DMS 273 treated with DMSO at 0.1 percent for 48 hours (cell line): ENCODE measurements around the gene H2BK1.

Source experiments
- DNase-seq: peaks from one replicate; lab custom pipeline; 2025; lab: John Stamatoyannopoulos, UW

Gene H2BK1

DNA sequence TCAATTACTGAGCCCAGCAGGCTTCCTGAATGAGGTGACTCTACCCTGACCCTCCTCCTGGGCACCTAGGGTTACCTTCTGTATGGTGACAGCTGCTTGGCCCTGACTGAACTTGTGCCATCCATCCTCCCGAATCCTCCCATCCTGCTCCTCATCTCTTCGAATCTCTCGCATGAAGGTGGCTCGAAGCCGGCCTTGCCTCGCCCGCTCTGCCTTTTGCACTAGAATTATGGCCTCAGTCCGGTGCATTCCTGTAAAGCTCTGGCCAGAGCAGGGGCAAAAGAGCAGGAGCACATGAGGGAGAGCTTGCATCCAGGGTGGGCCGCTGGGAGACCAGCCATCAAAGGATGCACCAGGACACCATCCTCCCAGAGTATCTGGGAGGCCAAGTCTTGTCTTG is 7.5 kb downstream of the H2BK1 start:
- DNase-seq: no peak

DNA sequence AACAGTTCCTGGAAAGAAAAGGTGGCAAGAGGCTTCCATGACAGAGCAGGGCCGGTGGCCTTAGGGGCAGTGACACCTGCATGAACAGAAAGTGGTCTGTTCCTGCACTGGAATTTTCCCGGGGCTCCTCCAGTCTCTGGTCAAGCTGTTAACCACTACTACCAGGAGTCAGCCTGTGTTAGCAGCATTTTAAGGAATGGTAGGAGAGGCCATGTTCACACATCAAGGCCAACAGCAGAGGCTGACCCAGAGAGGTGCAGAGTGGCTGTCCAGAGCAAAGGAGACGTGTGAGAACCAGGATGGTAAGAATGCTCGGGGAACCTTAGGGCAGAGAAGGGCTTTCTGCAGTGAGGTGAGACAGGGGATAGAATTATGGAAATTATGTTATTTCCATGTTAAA is 8.5 kb downstream of the H2BK1 start:
- no peak for DNase-seq

DNA sequence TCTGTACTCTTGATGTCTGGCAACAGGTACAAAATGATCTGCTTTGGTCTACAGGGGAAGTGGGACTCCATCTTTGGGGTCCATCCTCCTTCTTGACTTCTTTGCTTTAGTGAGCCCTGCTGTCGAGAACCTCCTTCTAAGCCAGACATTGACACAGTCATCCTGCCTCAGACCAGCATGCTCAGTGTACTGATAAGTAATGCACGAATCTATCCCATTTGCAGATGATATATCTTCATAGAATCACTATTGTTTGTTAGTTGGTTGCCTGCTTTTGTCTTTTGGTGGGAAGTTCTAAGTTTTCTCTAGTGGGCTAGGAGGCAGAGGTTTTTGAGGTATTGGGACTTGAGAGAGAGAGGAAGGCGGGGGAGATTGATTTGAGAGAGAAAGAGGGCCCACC is 8.9 kb downstream of the H2BK1 start:
- no peak for DNase-seq

DNA sequence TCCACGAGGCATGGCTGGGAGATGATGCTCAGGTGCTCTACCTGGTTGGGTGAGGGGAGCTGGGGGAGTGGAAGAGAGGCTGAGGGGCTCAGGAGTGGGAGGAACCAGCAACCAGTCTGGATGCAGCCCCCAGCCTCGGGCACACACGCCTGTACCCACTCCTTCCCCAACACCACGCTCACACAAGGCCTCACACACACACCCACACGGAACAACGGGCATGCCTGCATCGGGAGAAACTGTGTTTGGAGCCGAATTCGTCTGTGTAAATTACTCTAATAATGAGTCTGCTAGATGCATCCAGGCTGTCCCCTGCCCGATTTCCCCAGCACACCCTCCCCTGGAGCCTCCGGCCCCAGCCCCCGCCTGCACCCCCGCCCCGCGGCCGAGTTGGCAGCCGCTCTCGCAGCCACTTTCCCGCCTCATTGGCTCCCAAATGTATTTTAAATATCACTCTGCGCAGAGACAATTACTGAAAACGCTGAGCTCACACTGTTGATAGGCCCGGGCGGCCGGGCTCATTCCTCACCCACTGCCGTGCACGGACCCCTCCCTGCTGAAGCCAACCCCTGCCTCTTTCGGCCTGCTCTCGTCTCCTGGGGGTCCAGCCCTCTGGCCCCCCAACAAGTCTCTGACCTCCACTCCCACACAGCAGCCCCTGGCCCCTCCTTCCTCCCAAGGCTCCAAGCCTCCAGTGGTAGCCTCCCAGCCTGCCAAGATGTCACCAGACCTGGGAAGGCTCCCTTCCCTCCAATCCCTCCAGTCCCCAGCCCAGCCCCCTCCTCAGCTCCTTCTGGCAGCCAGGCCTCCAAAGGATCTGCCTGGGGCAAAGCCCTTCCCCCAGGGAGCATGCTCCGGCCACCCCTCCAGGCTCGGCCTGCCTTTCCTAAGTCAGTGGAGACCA is 11.1 kb downstream of the H2BK1 start:
- DNase-seq: no peak

DNA sequence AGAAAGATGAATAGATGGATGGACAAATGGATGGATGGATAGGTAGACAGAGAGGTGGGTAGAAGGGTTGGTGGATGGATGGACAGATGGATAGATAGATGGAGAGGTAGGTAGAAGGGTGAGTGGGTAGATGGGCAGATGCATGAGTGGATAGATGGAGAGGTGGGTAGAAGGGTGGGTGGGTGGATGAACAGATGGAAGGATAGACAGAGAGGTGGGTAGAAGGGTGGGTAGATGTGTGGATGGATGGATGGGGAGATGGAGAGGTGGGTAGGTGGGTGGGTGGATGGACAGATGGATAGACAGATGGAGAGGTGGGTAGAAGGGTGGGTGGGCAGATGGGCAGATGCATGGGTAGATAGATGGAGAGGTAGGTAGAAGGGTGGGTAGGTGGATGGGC is 12.4 kb downstream of the H2BK1 start:
- no peak for DNase-seq

DNA sequence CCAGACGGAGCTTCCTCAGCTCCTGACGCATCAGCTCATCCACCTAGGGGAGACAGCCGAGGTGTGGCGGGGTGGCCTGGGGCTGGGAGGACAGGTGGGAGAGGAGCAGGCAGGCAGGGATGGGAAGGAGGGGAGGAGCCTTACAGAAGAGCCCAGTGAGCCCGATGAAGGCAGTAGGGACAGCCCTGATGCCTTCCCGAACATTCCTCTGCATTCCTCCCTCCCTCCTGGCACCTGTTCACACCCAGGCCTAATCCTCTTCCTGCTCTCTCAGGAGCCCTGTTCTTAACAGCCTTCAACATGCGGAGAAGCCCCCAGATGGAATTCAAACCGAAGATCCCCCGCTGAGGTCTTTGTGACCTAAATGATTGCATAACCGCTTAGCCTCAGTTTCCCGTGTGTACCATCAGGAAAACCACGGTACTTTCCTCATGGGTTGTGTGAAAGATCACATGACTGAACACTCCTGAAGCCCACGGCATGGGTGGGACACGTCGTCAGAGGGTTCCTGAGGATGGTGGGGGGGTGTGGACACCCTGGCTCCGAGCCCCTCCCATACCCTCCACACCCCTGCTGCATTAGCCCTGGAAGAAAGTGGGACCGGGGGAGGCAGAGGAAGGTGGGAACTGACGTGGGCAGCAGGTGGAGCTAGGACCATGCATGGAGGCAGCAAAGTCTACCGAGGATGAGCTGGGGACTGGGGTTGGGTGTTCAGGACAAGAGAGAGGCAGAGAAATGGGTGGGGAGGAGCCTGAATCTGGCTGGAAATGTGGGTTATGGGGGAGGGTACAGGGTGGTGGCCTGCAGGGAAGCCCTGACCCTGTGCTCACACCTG is 14.5 kb downstream of the H2BK1 start:
- DNase-seq: no peak

DNA sequence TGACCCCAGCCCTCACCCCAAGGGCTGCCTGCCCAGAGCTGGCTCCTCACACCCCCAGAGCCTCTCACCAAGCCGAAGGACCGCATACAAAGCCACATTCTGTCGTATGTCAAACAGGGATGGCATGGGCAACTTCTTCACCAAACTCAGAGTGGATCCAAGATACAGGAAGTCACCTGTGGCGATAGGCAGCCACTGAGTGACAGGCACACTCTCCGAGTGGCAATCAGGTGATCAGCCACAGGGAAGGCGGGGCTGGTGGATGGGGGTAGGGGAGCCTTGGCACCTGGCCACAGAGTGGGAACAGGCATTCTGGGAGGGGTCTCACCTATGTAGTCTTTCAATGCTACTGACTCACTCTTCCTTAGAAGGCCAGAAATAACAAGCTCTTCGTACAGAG is 16.1 kb downstream of the H2BK1 start:
- DNase-seq: no peak

DNA sequence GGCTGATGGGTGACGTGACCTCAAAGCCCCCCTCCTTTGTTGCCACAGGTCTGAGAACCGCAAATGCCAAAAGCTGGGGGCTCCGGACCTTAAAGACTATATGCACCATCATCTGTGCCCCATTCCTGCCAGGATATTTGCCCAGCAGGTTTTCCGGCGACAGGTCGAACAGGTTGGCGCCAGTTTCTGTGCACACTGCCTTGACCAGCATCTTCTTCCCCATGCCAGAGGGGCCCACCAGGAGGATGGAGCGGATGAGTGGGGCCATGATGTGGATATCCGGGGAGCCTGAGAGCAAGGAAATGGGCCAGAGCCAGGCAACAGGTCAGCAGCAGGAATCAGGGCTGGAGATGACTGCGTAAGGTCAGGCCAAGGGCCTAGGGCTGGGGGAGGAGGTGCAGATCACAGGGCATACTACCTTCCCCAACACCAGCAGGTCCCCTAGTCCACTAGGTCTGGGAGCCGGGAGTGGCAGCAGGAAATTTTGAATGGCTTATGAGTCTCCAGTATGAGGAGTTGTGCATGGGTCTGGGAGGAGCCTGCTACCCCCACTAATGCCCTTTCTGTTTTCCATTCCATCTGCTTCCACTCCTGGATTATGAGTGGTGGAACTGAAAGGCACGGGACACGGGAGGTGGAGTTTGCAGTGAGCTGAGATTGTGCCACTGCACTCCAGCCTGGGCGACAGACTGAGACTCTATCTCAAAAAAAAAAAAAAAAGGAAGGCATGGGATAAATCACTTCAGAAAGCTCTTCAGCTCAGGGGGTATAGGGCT is 16.9 kb downstream of the H2BK1 start:
- DNase-seq: no peak

DNA sequence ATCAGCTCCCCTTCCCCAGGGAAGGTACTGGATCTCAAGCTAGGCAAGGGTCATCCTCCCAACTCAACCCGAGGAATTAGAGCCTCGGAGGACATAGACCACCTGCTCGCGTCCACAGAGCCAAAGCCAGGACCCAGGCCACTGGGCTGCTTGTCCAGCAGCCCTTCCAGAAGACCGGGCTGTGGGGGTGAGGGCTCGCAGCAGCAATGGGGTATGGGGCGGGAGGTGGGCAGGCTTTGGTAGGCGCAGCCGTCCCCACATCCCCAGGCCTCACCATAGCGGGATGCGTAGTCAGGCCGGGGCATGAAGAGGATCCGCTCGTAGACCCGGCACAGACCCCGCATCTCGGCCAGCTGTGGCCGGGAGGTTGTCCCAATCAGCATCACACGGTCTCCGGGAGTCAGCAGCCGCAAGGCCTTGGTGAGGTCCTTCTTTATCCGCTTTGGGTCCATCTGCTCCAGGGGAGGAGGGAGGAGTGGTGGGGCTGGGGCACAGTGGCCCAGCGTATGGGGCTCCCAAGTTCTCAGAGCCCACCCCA is 18.2 kb downstream of the H2BK1 start:
- DNase-seq: no peak

DNA sequence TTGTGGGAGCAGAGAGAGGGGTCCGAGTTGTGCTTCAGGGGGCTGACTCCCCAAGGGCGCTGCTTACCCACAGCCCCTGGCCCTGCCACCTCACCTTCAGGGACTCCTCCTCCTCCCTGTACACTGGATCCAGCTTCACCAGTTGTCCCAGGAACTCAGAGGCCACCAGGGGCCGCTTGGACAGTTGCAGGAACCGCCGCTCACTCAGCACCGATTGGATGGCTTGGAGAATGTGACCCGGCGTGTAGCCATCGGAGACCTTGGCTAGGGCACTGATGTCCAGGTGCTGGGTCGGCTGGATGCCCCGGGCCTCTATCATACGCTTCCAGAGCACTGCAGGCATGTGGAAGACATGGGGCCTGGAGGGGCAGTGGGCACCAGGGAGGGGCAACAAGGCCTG is 18.7 kb downstream of the H2BK1 start:
- no peak for DNase-seq

DNA sequence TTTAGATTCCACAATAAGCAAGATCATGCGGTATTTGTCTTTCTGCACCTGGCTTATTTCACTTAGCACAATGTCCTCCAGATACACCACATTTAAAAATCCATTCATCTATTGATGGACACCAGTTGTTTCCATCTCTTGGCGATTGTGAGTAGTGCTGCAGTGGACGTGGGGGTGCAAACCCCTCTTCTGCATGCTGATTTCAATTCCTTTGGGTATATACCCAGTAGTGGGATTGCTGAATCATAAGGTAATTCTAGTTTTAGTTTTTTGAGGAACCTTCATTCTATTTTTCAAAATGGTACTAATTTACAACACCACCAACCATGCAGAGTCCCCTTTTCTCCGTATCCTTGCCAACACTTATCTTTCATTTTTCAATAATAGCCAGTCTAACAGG is 21.2 kb downstream of the H2BK1 start:
- DNase-seq: no peak

DNA sequence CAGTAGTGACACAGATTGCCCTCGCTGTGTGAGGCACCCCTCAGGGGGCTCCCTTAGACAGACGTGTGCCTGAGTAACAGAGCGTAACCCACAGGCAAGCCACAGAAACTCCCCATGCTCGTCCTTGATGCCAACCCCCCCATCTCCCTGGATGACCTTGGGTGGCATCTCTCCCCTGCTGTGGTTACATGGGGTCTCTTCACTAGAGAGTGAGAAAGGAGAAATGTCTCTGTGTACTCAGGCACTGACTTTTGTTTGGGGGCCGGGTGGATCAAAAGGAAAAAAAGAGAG is 22.1 kb downstream of the H2BK1 start:
- DNase-seq: no peak

DNA sequence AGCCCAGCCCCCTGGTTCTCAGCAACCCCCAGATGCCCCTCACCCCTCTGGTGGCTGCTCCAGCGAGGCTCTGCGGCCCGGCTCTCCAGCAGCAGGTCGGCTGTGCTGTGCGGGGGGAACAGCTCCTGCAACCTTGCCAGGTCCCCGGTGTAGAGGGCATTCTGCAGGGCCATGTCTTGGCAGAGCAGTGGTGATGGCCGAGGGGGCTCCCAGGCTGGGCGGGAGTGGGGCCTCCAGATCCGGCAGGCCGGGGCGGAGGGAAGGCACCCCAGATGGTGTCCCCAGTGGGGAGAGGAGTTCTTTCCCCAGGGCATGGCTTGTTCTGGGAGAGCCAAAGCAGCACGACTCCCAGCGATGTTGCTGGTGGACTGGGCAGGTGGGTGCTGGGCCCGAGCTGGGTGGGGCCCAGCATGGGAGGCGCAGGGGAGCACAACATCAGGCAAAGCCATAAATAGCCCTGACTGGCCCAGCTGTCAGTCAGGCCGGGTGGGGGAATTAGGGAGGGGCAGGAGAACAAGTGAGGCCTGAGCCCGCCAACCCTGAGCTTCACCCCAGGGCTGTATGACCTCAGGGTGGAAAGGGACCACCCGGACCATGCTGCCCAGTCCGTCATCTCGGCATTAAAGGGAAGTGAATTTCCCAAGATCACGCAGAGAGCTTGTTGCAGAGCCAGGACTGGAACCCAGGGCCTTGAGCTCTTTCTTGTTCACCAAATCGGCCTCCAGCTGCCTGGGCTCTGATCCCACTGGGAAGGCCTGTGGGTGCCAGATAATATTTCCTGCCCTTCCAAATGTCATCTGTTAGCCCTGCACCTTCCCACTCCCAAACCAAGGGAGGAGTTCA is 22.7 kb downstream of the H2BK1 start:
- no peak for DNase-seq

DNA sequence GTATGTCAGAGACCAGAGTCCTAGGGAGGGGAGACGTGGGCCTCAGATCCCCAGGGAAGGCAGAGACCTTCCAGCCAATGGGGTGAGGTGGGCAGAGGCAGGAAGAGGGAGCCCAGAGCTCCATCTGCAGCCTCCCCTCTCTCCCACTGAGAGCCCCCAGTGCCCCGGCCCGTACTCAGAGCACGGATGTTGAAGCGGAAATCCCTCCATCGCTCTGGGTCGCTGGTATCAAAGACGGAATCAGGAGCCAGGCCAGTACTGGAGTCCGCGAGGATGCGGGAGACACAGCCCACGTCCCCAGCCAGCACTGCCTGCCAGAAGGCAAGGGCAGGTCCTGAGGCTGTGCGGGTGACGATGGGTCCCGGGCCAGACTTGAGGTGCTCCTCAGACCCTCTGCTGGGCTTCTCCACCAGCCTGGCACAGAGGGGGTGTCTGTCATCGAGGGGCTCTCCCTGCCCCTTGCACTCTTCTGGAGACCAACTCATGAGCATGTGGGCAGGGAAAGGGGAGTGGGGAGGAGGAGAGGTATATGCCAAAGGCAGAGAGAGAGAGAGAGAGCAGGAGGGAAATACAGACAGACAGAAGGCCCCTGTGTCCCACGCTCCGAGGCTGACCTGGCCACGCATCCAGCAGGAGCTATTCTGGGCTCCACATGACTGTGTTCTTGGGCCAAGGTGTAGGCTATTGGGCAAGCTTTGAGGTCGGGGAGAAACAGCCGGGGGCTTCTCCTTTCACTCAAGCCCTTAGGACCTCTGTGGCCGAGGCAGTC is 23.5 kb downstream of the H2BK1 start, which contains the start of gene ASB10:
Gene ASB10, minus strand, starts transcription at position 611 of the 769 bp plus-strand sequence. Its CDS starts 120 bp downstream, at position 491.
- DNase-seq: no peak

DNA sequence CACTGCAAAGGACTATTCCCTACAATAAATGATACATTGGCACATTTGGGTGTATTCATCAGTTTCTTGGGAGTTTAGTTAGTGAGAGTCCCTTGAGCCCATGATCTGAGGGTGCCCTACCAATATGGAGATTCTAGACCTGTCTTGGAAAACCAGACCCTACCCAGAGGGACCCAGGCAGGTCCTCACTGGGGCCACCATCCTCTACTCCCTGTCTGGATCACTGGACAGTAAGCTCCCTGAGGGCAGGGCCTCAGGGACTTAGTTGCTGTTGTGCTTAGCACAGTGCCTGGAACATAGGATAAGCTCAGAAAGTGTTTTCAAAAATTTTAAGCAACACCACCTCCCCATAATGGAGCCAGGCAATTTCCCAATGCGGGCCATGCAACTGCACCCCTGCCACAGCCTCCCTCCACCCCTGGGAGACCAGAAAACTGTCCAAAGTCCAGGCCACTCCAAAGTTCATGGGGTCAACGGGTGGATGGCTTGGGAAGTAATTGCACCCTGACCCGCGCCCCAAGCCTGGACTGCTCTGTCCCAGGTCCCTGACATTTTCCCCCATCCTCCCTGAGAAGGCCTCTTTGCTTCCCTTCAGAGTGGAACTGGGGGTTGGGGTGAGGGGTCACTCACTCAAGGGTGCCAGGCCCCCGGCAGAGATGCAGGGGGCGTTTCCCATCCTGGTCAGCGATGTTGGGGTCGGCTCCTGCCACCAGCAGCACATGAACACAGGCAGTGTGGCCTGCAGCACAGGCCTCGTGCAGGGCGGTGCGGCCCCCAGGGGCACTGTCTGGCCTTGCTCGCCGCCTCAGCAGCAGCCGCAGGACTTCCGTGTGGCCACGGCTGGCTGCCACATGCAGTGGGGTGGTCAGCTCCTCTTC is 24.3 kb downstream of the H2BK1 start:
- DNase-seq: no peak

DNA sequence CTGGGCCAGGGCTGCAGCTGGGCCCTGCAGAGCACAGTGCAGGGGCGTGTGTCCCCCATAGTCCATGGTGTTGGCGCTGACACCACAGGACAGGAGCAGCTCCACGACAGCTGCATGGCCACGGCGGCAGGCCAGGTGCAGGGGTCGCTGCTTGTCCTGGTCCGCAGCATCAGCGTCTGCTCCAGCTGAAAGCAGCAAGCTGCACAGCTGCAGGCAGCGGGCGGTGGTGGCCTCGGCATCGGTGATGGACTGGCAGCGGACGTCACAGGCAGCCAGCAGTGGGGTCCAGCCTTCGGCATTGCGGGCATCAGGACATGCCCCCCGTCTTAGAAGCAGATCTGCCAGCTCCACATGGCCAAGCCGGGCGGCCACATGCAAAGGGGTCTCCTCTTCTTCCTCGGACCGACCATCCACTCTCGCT is 29.3 kb downstream of the H2BK1 start:
- no peak for DNase-seq

DNA sequence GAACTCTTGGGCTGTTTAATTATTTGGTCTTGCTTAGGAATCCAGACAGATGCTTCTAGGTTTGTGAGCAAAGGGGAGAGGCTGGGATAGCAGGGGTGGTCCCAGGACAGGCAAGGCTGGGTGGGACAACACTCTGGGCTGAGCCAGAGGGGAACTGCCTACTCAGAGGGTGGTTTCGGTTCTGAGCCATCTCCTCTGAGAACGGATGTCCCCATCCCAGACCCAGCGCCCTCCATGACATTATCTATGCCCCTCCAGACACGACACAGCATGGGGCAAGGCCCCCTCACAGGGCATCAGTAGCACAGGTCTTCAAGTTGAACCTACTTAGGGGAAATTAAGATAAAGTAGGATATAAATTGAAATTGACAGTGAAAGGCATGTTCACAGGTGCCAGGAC is 30.3 kb downstream of the H2BK1 start:
- no peak for DNase-seq

DNA sequence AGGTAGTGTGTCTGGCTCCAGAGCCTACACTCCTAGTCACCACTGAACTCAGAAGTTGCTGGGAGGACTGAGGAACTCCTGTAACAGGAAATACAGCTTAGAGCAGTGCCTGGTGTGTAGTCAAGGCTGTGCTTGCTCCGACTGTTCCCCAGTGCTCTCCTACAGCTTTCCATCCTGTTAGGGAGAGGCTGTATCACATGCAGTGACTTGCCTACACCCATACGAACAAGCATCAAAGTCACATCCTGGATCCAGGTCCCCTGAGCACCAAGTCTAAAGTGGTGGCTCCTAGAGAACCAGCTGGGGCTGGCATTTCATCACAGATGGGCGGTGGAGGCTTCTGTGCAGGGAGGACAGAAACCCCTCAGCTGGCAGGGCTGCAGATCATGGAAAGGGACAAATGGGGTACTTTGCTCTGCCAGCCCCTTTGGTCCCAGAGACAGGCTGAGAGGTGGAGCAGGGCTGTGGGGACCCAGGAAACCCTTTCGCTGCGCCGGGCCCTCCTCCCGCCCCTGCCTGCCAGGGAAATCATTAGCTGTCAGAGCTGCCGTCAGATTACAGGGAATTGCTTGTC is 30.9 kb downstream of the H2BK1 start:
- DNase-seq: no peak

DNA sequence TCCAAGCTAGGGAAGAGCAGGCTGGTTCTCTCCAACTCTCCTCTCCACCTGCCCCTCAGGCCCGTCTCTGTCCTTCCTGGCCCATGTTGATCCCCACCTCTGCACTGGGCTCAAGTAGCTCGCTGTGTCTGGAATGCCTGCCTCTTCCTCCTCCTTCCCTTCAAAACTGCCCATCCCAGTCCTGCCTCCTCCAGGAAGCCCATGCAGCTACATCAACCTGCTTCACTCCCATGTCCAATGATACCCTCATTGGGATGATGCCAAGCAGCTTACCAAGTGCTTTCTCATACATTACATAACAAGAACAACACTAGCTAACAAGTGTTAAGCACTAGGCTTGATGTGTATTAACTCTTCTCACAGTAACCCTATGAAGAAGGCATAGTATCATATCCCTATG is 31.5 kb downstream of the H2BK1 start:
- no peak for DNase-seq
